GM12878 (cell line): ENCODE measurements around the gene SRPK3. TPM values are rescaled to one million over a fixed set of nuclear protein-coding genes. Genes with fewer than 3 reads are reported as not detected.
A peak's percentile ranks its signal among the peaks of the same experiment; 100 is the strongest.

ENCODE experiments used
- ATAC-seq: fragments of 200-7000 bp; cut with Tn5 transposase; 3 replicates; pipeline ENCODE4 v1.9.1; 2020; ENCODE audit warnings: mild to moderate bottlenecking, moderate library complexity
- BruUV-seq: library from RNA; stranded (reverse); fragments of 400-500 nt; replicated peaks from 2 replicates; lab custom pipeline; 2021; lab: Mats Ljungman, UMichigan
- CTCF ChIA-PET: fragments of 300-600 bp; sonication (Branson Sonifier 250); formaldehyde crosslinking; extraction: SDS; loops from one replicate; lab custom pipeline; 2021; ENCODE audit warnings: inconsistent platforms; lab: Yijun Ruan, JAX
- POLR2A ChIA-PET: fragments of 350-600 bp; formaldehyde crosslinking; extraction: SDS; loops from one replicate; lab custom pipeline; 2021; ENCODE audit warnings: inconsistent platforms; lab: Charles Lee
- RAD21 ChIA-PET: fragments of 300-600 bp; sonication (Branson Sonifier 250); formaldehyde crosslinking; loops from one replicate; lab custom pipeline; 2023; ENCODE audit warnings: antibody characterized with exemption; ENCODE audit not compliant: unreplicated experiment; lab: Charles Lee
- SMC1A ChIA-PET: fragments of 300-600 bp; sonication (Branson Sonifier 250); formaldehyde crosslinking; loops from one replicate; lab custom pipeline; 2023; ENCODE audit not compliant: unreplicated experiment, uncharacterized antibody; lab: Charles Lee
- DNase-seq: peaks from one replicate; pipeline ENCODE4 v3.0.0-alpha.2; 2011; ENCODE audit warnings: low read depth, low spot score
- FAIRE-seq: peaks from 3 replicates; lab custom pipeline; 2011; peaks lifted over from hg19 to GRCh38; lab: Jason Lieb, UNC
- H2AFZ ChIP-seq: 2 replicates; pipeline ENCODE4 v1.6.0; 2011; ENCODE audit warnings: low read depth, low read length, control low read depth; ENCODE audit not compliant: control insufficient read depth
- H3K27ac ChIP-seq: 2 replicates; pipeline ENCODE4 v1.5.1; 2011; ENCODE audit warnings: control low read depth; ENCODE audit not compliant: control insufficient read depth, insufficient read depth
- H3K27me3 ChIP-seq, 2 experiments: replicated peaks in 1 of 2; 2 replicates each; pipeline versions ENCODE4 v1.6.0 to v1.6.1; 2011; ENCODE audit warnings: low read length in 1 of 2; ENCODE audit not compliant: control insufficient read depth in 2 of 2, insufficient read depth in 2 of 2
- H3K36me3 ChIP-seq, 2 experiments: 2 replicates each; pipeline ENCODE4 v1.5.1; 2011; ENCODE audit warnings: low read length in 1 of 2; ENCODE audit not compliant: control insufficient read depth in 2 of 2, insufficient read depth in 2 of 2
- H3K4me1 ChIP-seq: 2 replicates; pipeline ENCODE4 v1.6.1; 2011; ENCODE audit warnings: mild to moderate bottlenecking, low read length, moderate library complexity, mixed read lengths; ENCODE audit not compliant: control insufficient read depth, insufficient read depth
- H3K4me2 ChIP-seq: 2 replicates; pipeline ENCODE4 v1.6.0; 2011; ENCODE audit warnings: control low read depth; ENCODE audit not compliant: control insufficient read depth, insufficient read depth
- H3K4me3 ChIP-seq: fragments of 200-600 bp; sonication (generic); 2 replicates; pipeline ENCODE4 v1.5.1; 2016
- H3K79me2 ChIP-seq: 2 replicates; pipeline ENCODE4 v1.6.0; 2011; ENCODE audit warnings: low read length; ENCODE audit not compliant: control insufficient read depth, insufficient read depth
- H3K9ac ChIP-seq: 2 replicates; pipeline ENCODE4 v1.8.0; 2011; ENCODE audit warnings: low read length, control low read depth, mixed read lengths; ENCODE audit not compliant: control insufficient read depth, insufficient read depth
- H3K9me3 ChIP-seq: replicated peaks from 3 replicates; pipeline ENCODE4 v1.5.1; 2011; ENCODE audit warnings: mild to moderate bottlenecking, low read length; ENCODE audit not compliant: control insufficient read depth, insufficient read depth
- H4K20me1 ChIP-seq: 2 replicates; pipeline ENCODE4 v1.6.0; 2011; ENCODE audit not compliant: control insufficient read depth, insufficient read depth
- BACH1 ChIP-seq: fragments of 450-650 bp; IDR thresholded peaks from 2 replicates; pipeline ENCODE4 v1.6.1; 2017; ENCODE audit warnings: mild to moderate bottlenecking, borderline replicate concordance
- CREM ChIP-seq: IDR thresholded peaks from 2 replicates; pipeline ENCODE4 v1.6.1; 2014; ENCODE audit warnings: antibody characterized with exemption, low read depth
- FOXM1 ChIP-seq: IDR thresholded peaks from 2 replicates; pipeline ENCODE4 v1.6.1; 2012; ENCODE audit warnings: low read depth, mild to moderate bottlenecking, inconsistent platforms, low read length, moderate library complexity
- GATAD2B ChIP-seq: fragments of 450-650 bp; conservative IDR thresholded peaks from 2 replicates; pipeline ENCODE4 v1.6.1; 2017; ENCODE audit warnings: low read depth, mild to moderate bottlenecking, moderate library complexity
- HDGF ChIP-seq: fragments of 450-650 bp; IDR thresholded peaks from 2 replicates; pipeline ENCODE4 v1.6.1; 2016; ENCODE audit warnings: antibody characterized with exemption
- JUNB ChIP-seq: IDR thresholded peaks from 2 replicates; pipeline ENCODE4 v1.6.1; 2016; ENCODE audit warnings: antibody characterized with exemption, mild to moderate bottlenecking
- JUND ChIP-seq: IDR thresholded peaks from 2 replicates; pipeline ENCODE4 v1.6.1; 2012; ENCODE audit warnings: low read depth, mild to moderate bottlenecking, low read length, improper control_type of control experiment, moderate library complexity
- NFYB ChIP-seq: IDR thresholded peaks from 2 replicates; pipeline ENCODE4 v1.6.1; 2011; ENCODE audit warnings: low read depth, mild to moderate bottlenecking, low read length, improper control_type of control experiment, moderate library complexity; ENCODE audit not compliant: insufficient read depth
- SP1 ChIP-seq: IDR thresholded peaks from one replicate; pipeline ENCODE4 v1.6.1; 2011; ENCODE audit warnings: low read depth, low read length
- TBL1XR1 ChIP-seq: IDR thresholded peaks from 2 replicates; pipeline ENCODE4 v1.6.1; 2012; ENCODE audit warnings: low read depth, low read length, improper control_type of control experiment
- ZNF217 ChIP-seq: fragments of 450-650 bp; IDR thresholded peaks from 2 replicates; pipeline ENCODE4 v1.6.1; 2017; ENCODE audit warnings: antibody characterized with exemption, mild to moderate bottlenecking
- WGBS: methylation state at CpG from one replicate; pipeline ENCODE4 v1.1.6; 2016; ENCODE audit warnings: low lambda C conversion rate; ENCODE audit not compliant: insufficient replicate concordance, insufficient coverage; ENCODE audit errors: missing lambda C conversion rate; 5-methylcytosine and 5-hydroxymethylcytosine counted together
- in situ Hi-C: fragments of 300-500 bp; cut with MboI; formaldehyde crosslinking; loops from 9 replicates; pipeline ENCODE4 v1.14.3; 2018; ENCODE audit warnings: mixed read lengths
- intact Hi-C: fragments of 100-400 bp; cut with micrococcal nuclease; formaldehyde crosslinking; loops from one replicate; pipeline ENCODE4 v1.14.2; 2022; ENCODE audit not compliant: unreplicated experiment
- polyA plus RNA-seq, 11 experiments: library from polyadenylated mRNA; depleted of rRNA in 4 of 11; unstranded in 6 of 11; stranded (reverse) in 5 of 11; fragments of >200 nt; fragmentation: Nextera tagmentation in 4 of 11; fragmentation: Illumina TruSeq in 1 of 11; extraction: Ambion mirVana in 4 of 11; extraction: Trizol in 1 of 11; gene quantifications; 1 replicate in 1 of 11; 2 replicates in 10 of 11; pipeline versions ENCODE4 v1.2.1 to v1.2.3, GENCODE V29; 2011 to 2016; ENCODE audit warnings: inconsistent platforms in 2 of 11, missing spikeins in 2 of 11, low read depth in 1 of 11
- total RNA-seq, 4 experiments: library from RNA; depleted of rRNA in 3 of 4; stranded (reverse); fragments of >200 nt in 3 of 4; fragmentation: Illumina TruSeq in 1 of 4; extraction: Trizol in 1 of 4; gene quantifications; 2 replicates each; pipeline versions ENCODE4 v1.2.1 to v1.2.3, GENCODE V29; 2013 to 2021
- TF ChIP-seq, protein P1 (sequence below): fragments of 450-650 bp; IDR thresholded peaks from 2 replicates; pipeline ENCODE4 v1.6.1; 2018; ENCODE audit warnings: mild to moderate bottlenecking, low read depth, moderate library complexity; ENCODE audit not compliant: partially characterized antibody
- TF ChIP-seq, protein P2 (sequence below): IDR thresholded peaks from 2 replicates; pipeline ENCODE4 v1.6.1; 2012; ENCODE audit warnings: low read depth, low read length, improper control_type of control experiment
- TF ChIP-seq, protein P3 (sequence below): fragments of 450-650 bp; IDR thresholded peaks from 2 replicates; pipeline ENCODE4 v1.6.1; 2014; ENCODE audit warnings: mild to moderate bottlenecking

SRPK3 gene
- total and polyA plus RNA-seq, 10 of the 15 experiments (the other 5 are each of a cell fraction or from before 2014, with no cell fraction given), result 0.05 to 0.19 TPM; not detected in 8

DNA sequence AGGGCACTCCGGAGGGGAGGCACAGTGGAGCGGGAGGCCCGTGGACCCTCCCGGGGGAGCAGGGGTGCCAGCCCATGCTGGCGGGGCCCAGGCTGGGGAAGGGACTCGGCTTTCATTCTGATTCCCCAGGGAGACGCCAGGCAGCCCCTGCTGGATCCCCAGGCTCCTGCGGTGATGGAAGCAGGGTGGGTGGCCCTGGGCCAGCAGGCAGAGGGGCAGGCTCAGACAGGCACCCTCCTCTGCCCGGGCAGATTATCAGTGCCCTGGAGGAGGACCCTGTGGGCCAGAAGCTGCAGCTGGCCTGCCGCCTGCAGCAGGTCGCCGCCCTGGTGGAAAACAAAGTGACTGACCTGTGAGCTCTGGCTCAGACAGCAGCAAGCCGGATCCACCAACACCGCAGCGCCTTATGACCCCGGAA lies 2.1 kb upstream of the SRPK3 start:
- BruUV-seq, result no TSS peak
- ChIA-PET POLR2A (no interaction called here), RAD21 (no interaction called here), SMC1A (no interaction called here), CTCF (interaction anchor here (2.5 kb wide), 1 partner anchor 168 kb away, joined by 7 read pairs; no protein-coding TSS in a partner anchor)
- Histone ChIP-seq H3K79me2 (no peaks in the 10 kb centered on the region), H4K20me1 (no peaks in the 10 kb centered on the region), H3K27me3 (no peaks in the 10 kb centered on the region), H3K4me1 (no peaks in the 10 kb centered on the region), H3K9ac (no peak overlapping the region), H3K9me3 (no peaks in the 10 kb centered on the region; the same call in 2 of the 3 replicates), H3K4me3 (no peak overlapping the region), H2AFZ (no peak overlapping the region), H3K27ac (no peak overlapping the region), H3K36me3 (no peaks in the 10 kb centered on the region), H3K4me2 (no peak overlapping the region)
- 0 out of 3 replicates have a peak, but pooled peaks have one; percentile 13 for ATAC-seq
- TF ChIP-seq BACH1, result no peak
- TF ChIP-seq, protein P1, sequence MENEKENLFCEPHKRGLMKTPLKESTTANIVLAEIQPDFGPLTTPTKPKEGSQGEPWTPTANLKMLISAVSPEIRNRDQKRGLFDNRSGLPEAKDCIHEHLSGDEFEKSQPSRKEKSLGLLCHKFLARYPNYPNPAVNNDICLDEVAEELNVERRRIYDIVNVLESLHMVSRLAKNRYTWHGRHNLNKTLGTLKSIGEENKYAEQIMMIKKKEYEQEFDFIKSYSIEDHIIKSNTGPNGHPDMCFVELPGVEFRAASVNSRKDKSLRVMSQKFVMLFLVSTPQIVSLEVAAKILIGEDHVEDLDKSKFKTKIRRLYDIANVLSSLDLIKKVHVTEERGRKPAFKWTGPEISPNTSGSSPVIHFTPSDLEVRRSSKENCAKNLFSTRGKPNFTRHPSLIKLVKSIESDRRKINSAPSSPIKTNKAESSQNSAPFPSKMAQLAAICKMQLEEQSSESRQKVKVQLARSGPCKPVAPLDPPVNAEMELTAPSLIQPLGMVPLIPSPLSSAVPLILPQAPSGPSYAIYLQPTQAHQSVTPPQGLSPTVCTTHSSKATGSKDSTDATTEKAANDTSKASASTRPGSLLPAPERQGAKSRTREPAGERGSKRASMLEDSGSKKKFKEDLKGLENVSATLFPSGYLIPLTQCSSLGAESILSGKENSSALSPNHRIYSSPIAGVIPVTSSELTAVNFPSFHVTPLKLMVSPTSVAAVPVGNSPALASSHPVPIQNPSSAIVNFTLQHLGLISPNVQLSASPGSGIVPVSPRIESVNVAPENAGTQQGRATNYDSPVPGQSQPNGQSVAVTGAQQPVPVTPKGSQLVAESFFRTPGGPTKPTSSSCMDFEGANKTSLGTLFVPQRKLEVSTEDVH, result no peak
- no peak for TF ChIP-seq NFYB
- no peak for TF ChIP-seq JUNB
- no peak for TF ChIP-seq HDGF
- no peak for TF ChIP-seq SP1
- TF ChIP-seq, protein P2, sequence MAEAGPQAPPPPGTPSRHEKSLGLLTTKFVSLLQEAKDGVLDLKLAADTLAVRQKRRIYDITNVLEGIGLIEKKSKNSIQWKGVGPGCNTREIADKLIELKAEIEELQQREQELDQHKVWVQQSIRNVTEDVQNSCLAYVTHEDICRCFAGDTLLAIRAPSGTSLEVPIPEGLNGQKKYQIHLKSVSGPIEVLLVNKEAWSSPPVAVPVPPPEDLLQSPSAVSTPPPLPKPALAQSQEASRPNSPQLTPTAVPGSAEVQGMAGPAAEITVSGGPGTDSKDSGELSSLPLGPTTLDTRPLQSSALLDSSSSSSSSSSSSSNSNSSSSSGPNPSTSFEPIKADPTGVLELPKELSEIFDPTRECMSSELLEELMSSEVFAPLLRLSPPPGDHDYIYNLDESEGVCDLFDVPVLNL, result no peak
- no peak for TF ChIP-seq GATAD2B
- no peak for TF ChIP-seq ZNF217
- no peak for TF ChIP-seq FOXM1
- no peak for TF ChIP-seq CREM
- no peak for TF ChIP-seq JUND
- TF ChIP-seq, protein P3, sequence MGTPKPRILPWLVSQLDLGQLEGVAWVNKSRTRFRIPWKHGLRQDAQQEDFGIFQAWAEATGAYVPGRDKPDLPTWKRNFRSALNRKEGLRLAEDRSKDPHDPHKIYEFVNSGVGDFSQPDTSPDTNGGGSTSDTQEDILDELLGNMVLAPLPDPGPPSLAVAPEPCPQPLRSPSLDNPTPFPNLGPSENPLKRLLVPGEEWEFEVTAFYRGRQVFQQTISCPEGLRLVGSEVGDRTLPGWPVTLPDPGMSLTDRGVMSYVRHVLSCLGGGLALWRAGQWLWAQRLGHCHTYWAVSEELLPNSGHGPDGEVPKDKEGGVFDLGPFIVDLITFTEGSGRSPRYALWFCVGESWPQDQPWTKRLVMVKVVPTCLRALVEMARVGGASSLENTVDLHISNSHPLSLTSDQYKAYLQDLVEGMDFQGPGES, result no peak
- no peak for TF ChIP-seq TBL1XR1
- no peak for DNase-seq
- in situ Hi-C loops (no loop called here), intact Hi-C loops (no loop called here)
- FAIRE-seq, result no peak
- 66% methylated on average over 16 of the region's 16 CpGs for WGBS
